ENCODE measurements around the gene SCYGR4.
"Not testable (repeated sequence)": the region's sequence is repeated elsewhere in the genome, so short reads cannot be mapped to it uniquely, and the experiment has no call there.

The SCYGR4 gene, protein sequence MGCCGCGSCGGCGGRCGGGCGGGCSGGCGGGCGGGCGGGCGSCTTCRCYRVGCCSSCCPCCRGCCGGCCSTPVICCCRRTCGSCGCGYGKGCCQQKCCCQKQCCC

GRCh38 chr2:227617316-227618230, at the start of gene SCYGR4:
TSS of gene SCYGR4 (plus strand) at chr2:227617498. CDS start at chr2:227617498, 0 bp downstream.
- no peak for DNase-seq

- no peak for DNase-seq
Measured at GRCh38 chr2:227568852-227569169, 48.5 kb upstream of the SCYGR4 start.

DNA sequence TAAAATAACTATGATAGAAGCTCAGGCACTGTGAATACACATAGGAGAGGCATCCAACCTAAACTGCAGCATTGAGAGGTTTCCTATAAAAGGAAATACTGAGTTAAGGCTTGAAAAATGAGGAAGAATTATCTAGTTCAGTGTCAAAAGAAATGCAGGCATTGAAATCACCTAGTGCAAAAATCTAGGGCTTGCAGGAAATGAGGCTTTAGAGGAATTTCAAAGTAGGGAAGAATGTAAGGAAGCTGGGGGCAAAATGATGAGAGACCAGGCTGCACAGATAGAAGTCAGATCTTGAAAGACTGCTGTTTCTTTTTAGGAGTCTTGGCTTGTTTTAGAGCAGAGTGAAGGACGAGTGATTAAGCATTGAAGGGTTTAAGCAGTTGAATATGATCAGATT, 46.7 kb upstream of the SCYGR4 start:
- no peak for DNase-seq

GRCh38 chr2:227576110-227576509, 41.2 kb upstream of the SCYGR4 start:
- DNase-seq = no peak

GRCh38 chr2:227576812-227577211, 40.5 kb upstream of the SCYGR4 start:
- no peak for DNase-seq

- no peak for DNase-seq
Measured at GRCh38 chr2:227577555-227577954, 39.7 kb upstream of the SCYGR4 start.

- DNase-seq = no peak
Measured at GRCh38 chr2:227578642-227579041, 38.7 kb upstream of the SCYGR4 start.

- DNase-seq = no peak
Measured at GRCh38 chr2:227579791-227580190, 37.5 kb upstream of the SCYGR4 start.

DNA sequence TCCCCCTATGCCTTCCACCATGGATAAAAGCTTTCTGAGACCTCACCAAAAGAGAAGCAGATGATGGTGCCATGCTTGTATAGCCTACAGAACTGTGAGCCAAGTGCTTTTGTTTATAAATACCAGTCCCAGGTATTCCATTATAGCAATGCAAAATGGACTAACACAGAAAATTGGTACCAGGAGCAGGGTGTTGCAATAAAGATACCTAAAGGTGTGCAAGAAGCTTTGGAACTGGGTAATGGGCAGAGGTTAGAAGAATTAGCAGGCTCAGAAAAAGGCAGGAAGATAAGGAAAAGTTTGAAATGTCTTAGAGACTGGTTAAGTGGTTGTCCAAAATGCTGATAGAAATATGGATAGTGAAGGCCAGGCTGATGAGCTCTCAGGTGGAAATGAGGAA, 34.9 kb upstream of the SCYGR4 start:
- no peak for DNase-seq

- no peak for DNase-seq
Measured at GRCh38 chr2:227592694-227593387, 24.5 kb upstream of the SCYGR4 start.

DNA sequence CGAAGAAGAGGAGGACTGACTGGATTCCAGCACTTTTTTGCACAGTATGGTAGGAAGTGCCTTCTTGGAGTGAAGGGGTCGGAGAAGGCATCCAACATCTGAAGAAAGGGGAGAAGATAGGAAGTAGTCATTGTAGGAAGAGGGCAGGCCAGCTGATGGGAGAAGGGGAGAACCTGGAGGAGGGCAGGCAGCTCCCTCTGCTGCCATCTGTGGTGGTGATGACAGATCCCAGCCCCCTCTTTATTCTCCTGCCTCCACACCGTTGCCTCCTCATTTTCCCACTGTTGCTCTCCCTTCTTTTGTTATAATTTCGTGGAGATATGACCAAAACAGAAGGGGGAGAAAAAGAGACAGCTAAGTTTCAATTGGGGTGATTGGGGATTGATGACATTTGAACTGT, 21.5 kb upstream of the SCYGR4 start:
- DNase-seq = no peak

GRCh38 chr2:227597036-227597435, 20.3 kb upstream of the SCYGR4 start:
- no peak for DNase-seq

- DNase-seq = no peak
Measured at GRCh38 chr2:227597998-227598397, 19.3 kb upstream of the SCYGR4 start.

- not testable (repeated sequence) for DNase-seq
Measured at GRCh38 chr2:227598835-227599503, 18.3 kb upstream of the SCYGR4 start, which contains the start of gene SCYGR2. TSS of gene SCYGR2 (plus strand) at chr2:227598893. CDS start at chr2:227598893, 0 bp downstream.

- no peak for DNase-seq
Measured at GRCh38 chr2:227602358-227602757, 14.9 kb upstream of the SCYGR4 start.

DNA sequence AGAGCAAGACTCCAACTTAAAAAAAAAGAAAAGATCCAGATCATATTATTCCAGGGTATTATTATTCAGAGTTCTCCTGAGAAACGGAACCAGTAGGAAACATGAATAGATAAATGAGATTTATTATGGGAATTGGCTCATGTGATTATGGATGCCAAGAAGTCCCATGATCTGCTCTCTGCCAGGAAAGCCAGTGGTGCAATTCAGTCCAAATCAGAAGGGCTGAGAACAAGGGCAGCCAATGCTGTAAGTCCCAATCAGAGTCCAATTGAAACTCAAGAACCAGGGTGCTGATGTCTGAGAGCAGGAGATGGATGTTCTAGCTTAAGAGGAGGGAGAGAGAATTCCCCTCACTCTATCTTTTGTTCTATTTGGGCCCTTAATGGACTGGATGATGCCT, 10.8 kb upstream of the SCYGR4 start:
- DNase-seq = no peak

GRCh38 chr2:227607941-227608340, 9.4 kb upstream of the SCYGR4 start:
- no peak for DNase-seq

- DNase-seq = no peak
Measured at GRCh38 chr2:227608561-227609338, 8.5 kb upstream of the SCYGR4 start.

GRCh38 chr2:227610123-227610522, 7.2 kb upstream of the SCYGR4 start:
- no peak for DNase-seq

DNA sequence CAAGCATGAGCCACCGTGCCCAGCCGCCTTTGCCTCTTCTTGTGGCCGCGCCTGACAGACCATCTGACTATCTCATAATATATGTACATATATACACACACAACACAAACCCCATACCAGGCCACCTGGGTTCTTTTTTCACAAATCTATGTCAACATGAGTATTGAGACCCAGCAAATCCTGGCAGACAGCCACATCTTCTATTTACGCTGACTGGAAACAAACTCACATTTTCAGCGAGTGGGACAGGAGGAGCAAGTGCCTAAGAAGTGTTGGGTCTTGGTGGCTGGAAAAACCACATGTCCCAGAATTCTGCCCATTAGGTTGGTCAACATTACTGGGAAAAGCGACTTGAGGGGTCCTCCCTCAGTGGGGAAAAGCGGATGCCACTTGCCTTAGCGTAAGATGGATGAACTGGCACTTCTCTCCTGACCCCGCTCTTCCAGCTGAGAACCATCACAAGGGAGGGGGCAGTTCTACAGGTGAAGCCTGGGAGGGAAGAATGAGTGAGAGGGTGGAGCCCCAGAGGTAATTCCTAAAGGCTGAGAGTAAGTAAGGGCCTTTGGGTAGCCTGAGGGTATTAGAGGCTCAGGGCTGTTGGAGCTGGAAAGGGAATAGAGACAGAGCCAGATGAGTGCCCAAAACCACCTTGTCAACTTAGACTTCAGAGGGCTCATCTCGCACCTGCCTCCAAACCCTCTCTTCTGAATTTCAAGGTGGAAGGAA, 4.6 kb upstream of the SCYGR4 start:
- DNase-seq = no peak

DNA sequence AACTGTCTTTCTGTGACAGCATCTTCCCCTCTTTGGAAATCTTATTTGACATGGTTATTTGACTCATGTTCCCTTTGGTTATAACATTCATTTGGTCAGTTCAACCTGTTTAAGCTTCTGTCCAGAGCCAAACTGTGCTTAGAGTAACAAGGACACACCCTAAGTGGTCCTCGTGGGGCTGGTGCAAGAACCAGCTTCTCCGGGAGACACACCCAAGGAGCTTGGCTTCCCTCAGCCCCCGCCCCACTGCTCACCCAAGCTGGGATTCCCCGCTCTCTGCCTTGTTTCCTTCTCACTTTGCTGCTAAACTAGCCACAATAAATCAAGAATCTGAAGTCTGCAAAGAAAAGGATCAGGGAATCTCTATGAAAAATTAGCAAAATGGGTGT, 4.0 kb upstream of the SCYGR4 start:
- DNase-seq = no peak

DNA sequence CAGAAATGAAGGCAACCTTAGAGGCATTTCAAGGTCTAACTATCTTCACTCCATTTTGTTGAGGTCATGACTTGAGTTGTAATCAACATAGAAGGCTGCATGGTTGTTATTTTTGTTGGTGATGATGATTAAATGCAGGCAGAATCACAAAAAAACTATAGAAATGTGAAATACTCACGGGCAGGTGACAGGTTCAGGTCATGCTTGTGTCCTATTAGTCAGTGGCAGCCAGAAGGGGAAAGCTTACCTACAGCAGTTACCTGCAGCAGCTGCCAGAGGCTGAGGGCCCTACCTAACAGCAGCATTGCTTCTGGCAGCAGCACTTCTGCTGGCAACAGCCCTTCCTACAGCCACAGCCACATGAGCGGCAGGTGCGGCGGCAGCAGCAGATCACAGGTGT, 3.1 kb upstream of the SCYGR4 start:
- no peak for DNase-seq
